CD4-positive, alpha-beta T cell treated with Interferon gamma for 1 hour (primary cell): ENCODE data around the gene HOXA3.

Experiments used
- DNase-seq: peaks from one replicate; pipeline ENCODE4 v3.0.0-alpha.2; 2020

The HOXA3 gene

DNA sequence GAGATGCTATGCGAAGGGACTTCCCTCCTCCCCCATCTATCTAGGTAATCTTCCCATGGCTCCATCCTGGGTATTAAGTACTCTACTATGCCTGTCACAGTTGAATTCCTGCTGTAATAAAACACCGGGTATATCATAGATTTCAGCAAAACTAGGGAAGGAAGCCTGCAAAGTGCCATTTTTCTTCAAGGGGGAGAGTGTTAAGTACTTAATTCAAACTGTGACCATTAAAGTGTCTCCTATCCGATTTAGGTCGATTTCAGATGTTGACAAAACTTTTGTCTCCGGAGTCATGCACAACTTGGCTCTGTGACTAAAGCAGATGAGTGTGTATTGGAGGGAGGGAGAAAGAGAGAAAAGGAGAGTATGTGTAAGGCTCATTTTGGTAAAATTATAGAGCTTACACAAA is 26.4 kb downstream of the HOXA3 start:
- DNase-seq, result no peak

GRCh38 chr7:27124902-27125689 is 27.3 kb downstream of the HOXA3 start:
- DNase-seq, result no peak

GRCh38 chr7:27124096-27124901 is 28.1 kb downstream of the HOXA3 start:
- DNase-seq, result no peak

- no peak for DNase-seq
Measured at GRCh38 chr7:27123477-27124053, 28.8 kb downstream of the HOXA3 start.

- no peak for DNase-seq
Measured at GRCh38 chr7:27123007-27123476, 29.3 kb downstream of the HOXA3 start.

- no peak for DNase-seq
Measured at GRCh38 chr7:27122077-27122910, 30.1 kb downstream of the HOXA3 start.

GRCh38 chr7:27121684-27122076 is 30.7 kb downstream of the HOXA3 start:
- DNase-seq, result no peak

- no peak for DNase-seq
Measured at GRCh38 chr7:27119412-27119911, 32.9 kb downstream of the HOXA3 start.

- DNase-seq, result no peak
Measured at GRCh38 chr7:27118580-27118979, 33.8 kb downstream of the HOXA3 start.

DNA sequence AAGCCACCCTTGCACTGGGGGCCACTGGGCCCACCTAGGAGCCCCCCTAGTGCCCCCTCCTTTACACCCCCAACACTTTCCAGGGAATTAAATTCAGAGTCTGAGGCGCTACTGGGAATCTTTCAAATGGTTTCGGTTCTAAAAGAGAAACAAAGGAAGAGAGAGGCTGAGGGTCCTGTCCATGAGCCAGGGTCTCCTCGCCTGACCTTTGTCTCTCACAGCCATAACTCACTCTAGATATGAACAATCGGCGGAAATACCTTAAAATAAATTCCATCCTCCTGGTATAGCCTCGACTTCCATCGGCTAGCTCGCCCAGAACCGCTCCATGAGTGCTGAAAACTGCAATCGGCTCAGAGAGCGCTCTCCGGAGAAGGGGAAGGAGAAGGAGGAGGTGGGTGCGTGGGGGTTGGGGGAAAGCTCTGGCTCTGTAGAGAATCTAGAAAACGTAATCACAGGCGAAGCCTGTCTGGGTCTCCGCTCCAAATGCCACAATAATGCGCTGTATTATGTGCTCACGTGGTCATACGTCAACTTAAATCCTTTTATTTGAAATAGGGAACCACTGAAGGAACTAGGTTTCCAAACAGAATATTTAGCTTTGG is 34.4 kb downstream of the HOXA3 start:
- no peak for DNase-seq

GRCh38 chr7:27116962-27117886 is 35.2 kb downstream of the HOXA3 start:
- no peak for DNase-seq

GRCh38 chr7:27116031-27116961 is 36.1 kb downstream of the HOXA3 start:
- DNase-seq, result no peak

DNA sequence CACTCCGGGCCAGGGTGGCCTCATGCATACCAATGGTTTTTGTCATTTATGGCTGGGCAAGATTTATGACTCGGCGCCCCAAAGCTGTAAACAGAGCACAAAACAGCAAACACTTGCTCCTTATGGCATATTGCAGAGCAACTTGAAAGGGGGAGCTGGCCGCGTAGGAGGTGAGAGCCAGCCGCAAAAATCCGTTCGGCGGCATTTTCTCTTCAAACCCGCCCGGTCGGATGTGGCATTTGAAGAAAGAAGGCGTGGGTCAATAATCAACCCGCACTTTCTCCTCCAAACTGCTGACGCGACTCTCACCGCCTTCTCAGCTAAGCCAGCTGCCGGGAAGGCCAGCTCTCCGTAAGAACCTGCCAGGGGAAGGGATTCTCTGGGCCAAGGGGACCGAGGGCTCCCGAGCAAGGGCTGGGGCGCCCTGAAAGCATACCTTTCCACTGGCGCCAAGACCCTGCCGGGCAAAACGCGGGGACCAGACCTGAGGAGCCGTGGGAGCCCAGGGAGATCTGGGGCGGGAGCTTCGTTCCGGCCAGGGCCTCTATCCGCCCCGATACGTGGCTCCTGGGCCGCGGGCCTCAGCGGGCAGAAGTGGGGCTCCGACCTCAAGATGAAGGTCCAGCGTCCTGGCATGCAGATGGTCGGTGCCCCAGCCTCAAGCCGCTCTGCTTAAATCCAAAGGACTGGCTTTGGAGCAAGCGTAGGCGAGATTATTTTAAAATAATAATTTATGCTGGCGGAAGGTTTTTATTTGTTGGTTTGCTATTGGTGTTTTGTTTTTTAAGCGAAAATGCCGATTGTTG is 37.0 kb downstream of the HOXA3 start:
- DNase-seq, result no peak

GRCh38 chr7:27114881-27115220 is 37.5 kb downstream of the HOXA3 start:
- no peak for DNase-seq

GRCh38 chr7:27113991-27114769 is 38.2 kb downstream of the HOXA3 start:
- no peak for DNase-seq

DNA sequence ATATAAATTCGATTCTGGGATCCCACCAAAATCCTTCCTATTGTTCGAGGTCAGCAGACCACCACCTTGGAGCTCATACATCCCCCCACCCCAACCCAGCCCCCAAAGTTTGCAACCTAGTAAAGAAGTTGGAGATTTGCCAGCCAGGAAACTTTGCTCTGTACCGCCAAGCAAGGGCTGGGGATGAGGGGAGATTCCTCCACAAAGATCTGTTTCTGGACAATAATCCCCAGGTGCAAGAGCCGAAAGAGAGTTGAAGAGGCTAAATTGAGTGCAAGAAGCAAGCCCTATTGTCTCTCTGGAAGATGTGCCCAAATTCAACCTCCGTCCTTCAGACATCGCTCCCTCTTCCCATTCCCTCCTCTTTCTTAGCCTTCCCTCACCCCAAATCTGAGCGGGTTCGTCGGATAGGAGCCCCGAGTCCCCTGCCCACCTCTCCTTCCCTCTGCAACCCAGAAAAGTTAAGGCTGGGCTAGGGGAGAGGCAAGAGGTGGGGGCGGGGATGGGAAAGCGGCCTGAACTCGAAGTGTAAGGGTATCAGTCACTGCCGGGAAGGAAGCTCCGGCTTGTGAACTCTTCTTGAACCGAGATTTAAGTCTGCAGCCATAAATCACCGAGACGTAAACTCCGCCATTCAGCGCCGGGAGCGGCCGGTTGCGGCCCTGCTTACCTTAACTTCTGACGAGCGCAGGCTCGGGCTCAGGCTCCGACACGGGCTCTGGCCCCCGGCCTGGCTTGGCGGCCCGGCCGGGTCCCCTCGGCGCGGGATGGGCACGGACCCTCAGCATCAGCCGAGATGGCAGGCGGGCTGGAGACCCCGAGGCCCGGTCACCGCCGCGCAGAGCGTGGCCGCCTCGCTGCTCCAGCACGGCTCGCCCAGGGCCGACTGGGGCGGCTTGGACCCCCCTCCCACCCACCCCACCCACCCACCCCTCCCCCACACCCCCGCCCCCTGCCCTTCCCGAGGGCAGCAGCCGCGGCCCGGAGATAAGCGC is 39.1 kb downstream of the HOXA3 start:
- DNase-seq, result no peak

GRCh38 chr7:27112361-27112760 is 40.0 kb downstream of the HOXA3 start:
- no peak for DNase-seq
